Panc1 (cell line): ENCODE data around the gene PHF24. TPM values are rescaled to one million over a fixed set of nuclear protein-coding genes. Genes with fewer than 3 reads are reported as not detected.

ENCODE experiments used
- ATAC-seq: fragments of 200-7000 bp; cut with Tn5 transposase; 2 replicates; pipeline ENCODE4 v1.9.1; 2020; ENCODE audit warnings: mild to moderate bottlenecking, moderate library complexity
- BruUV-seq: library from RNA; stranded (reverse); fragments of 400-500 nt; replicated peaks from 2 replicates; lab custom pipeline; 2021; lab: Mats Ljungman, UMichigan
- CTCF ChIA-PET: fragments of 300-600 bp; sonication (Branson Sonifier 250); formaldehyde crosslinking; loops from one replicate; lab custom pipeline; 2022; ENCODE audit warnings: antibody characterized with exemption; lab: Charles Lee
- POLR2A ChIA-PET: fragments of 300-600 bp; sonication (Branson Sonifier 250); formaldehyde crosslinking; loops from one replicate; lab custom pipeline; 2022; ENCODE audit warnings: antibody characterized with exemption; lab: Charles Lee
- DNase-seq: peaks from one replicate; pipeline ENCODE4 v3.0.0-alpha.2; 2010; ENCODE audit warnings: low read depth, low spot score
- H3K27ac ChIP-seq: 2 replicates; pipeline ENCODE4 v1.5.1; 2011; ENCODE audit warnings: mild to moderate bottlenecking, low read length, inconsistent platforms
- H3K27me3 ChIP-seq: fragments of 200-500 bp; sonication (Bioruptor generic); 2 replicates; pipeline ENCODE4 v1.6.0; 2014; ENCODE audit warnings: low read length, inconsistent platforms; ENCODE audit not compliant: control insufficient read depth, insufficient read depth
- H3K36me3 ChIP-seq: fragments of 200-500 bp; sonication (Bioruptor generic); 2 replicates; pipeline ENCODE4 v1.5.1; 2014; ENCODE audit warnings: inconsistent platforms, mild to moderate bottlenecking, low read length, moderate library complexity; ENCODE audit not compliant: control insufficient read depth, insufficient read depth
- H3K4me1 ChIP-seq: 2 replicates; pipeline ENCODE4 v1.5.1; 2011; ENCODE audit warnings: inconsistent platforms, mild to moderate bottlenecking, low read length, moderate library complexity; ENCODE audit not compliant: control insufficient read depth, insufficient read depth
- H3K4me3 ChIP-seq, 2 experiments: 2 replicates each; pipeline ENCODE4 v1.5.1; 2011 to 2012; ENCODE audit warnings: low read depth in 2 of 2, low read length in 2 of 2, mild to moderate bottlenecking in 2 of 2, inconsistent platforms in 1 of 2, moderate library complexity in 1 of 2
- H3K9me3 ChIP-seq: fragments of 200-500 bp; sonication (Bioruptor generic); 2 replicates; pipeline ENCODE4 v1.5.1; 2014; ENCODE audit warnings: low read depth, mild to moderate bottlenecking, inconsistent platforms, low read length, moderate library complexity; ENCODE audit not compliant: control insufficient read depth, insufficient read depth
- CTCF ChIP-seq: fragments of 450-650 bp; IDR thresholded peaks from 2 replicates; pipeline ENCODE4 v1.5.1; 2017; ENCODE audit warnings: mild to moderate bottlenecking
- POLR2AphosphoS5 ChIP-seq: IDR thresholded peaks from 2 replicates; pipeline ENCODE4 v1.6.1; 2012; ENCODE audit warnings: mild to moderate bottlenecking, low read depth, low read length, moderate library complexity
- REST ChIP-seq, 2 experiments: IDR thresholded peaks; 2 replicates each; pipeline ENCODE4 v1.6.1; 2011 to 2012; ENCODE audit warnings: low read depth in 2 of 2, control low read depth in 1 of 2, low read length in 1 of 2, mild to moderate bottlenecking in 1 of 2, moderate library complexity in 1 of 2; ENCODE audit not compliant: insufficient read depth in 1 of 2
- SIN3A ChIP-seq: IDR thresholded peaks from 2 replicates; pipeline ENCODE4 v1.6.1; 2012; ENCODE audit warnings: low read depth, mild to moderate bottlenecking, low read length, moderate library complexity, borderline replicate concordance; ENCODE audit not compliant: insufficient read depth
- TCF7L2 ChIP-seq: IDR thresholded peaks from 2 replicates; pipeline ENCODE4 v1.6.1; 2011; ENCODE audit warnings: mild to moderate bottlenecking, low read depth, low read length, inconsistent platforms
- in situ Hi-C: cut with HindIII; loops from 2 replicates; pipeline ENCODE4 v1.10.0; 2016; ENCODE audit warnings: low sequenced_read_pairs, low pct_unique_long_range_greater_than_20kb
- intact Hi-C: fragments of 100-400 bp; cut with micrococcal nuclease; formaldehyde crosslinking; loops from one replicate; pipeline ENCODE4 v1.10.0; 2022; ENCODE audit not compliant: unreplicated experiment
- total RNA-seq: library from RNA; stranded (reverse); gene quantifications from one replicate; pipeline ENCODE4 v1.2.1, GENCODE V29; 2021; ENCODE audit not compliant: unreplicated experiment

Gene PHF24
- total RNA-seq, 1 experiment from 2014 or later: 0.08 TPM

- in situ Hi-C loops: no loop called here
- ATAC-seq (no peak), DNase-seq (no peak)
- TF ChIP-seq REST (IDR thresholded peaks at IDR 0.05; ENCODE audit: insufficient read depth in 1 of 2, low read depth in 2 of 2, low read length in 1 of 2): no peak
- no peak for TF ChIP-seq CTCF
- no peak for TF ChIP-seq SIN3A
- TF ChIP-seq TCF7L2: no peak
- TF ChIP-seq POLR2AphosphoS5: no peak
- no TSS peak for BruUV-seq
- intact Hi-C loops: loop anchor here (5.0 kb wide), 1 partner anchor 231 kb away; no protein-coding TSS in a partner anchor
- no peaks in the 10 kb centered on the region for H3K36me3 ChIP-seq
- no peaks in the 10 kb centered on the region for H3K9me3 ChIP-seq
- peaks cover 27% of the 10 kb centered on the region for H3K4me1 ChIP-seq
- H3K27ac ChIP-seq: peak overlapping the region; percentile 84
- CTCF ChIA-PET: no interaction called here
- peak overlapping the region; percentile 76 to 78 for H3K4me3 ChIP-seq
- no peaks in the 10 kb centered on the region for H3K27me3 ChIP-seq
- POLR2A ChIA-PET: interaction anchor here (0.7 kb wide), 1 partner anchor 19 kb away, joined by 3 read pairs; no protein-coding TSS in a partner anchor
Measured at GRCh38 chr9:34988218-34989002, 30.3 kb downstream of the PHF24 start.

- H3K4me3 ChIP-seq: peak within 1 kb of the TSS; percentile 76 to 78
- ChIA-PET POLR2A (interaction anchor here (0.6 to 1.1 kb wide), 5 partner anchors 20 to 94 kb away, joined by 3 to 9 read pairs (median 6); a partner anchor contains a TSS), CTCF (interaction anchor here (0.6 to 1.2 kb wide), 2 partner anchors 12 to 90 kb away, joined by 4 to 5 read pairs; no protein-coding TSS in a partner anchor)
- peak; percentile 41; the same call in 1 of the 2 replicates for TF ChIP-seq POLR2AphosphoS5
- peak; percentile 87; the same call in 1 of the 2 replicates for TF ChIP-seq SIN3A
- no peak for TF ChIP-seq CTCF
- no peak for TF ChIP-seq REST (IDR thresholded peaks at IDR 0.05; ENCODE audit: insufficient read depth in 1 of 2, low read depth in 2 of 2, low read length in 1 of 2)
- peak; percentile 83 for TF ChIP-seq TCF7L2
- BruUV-seq: no TSS peak
- no peaks in the 10 kb centered on the region for H3K36me3 ChIP-seq
- H3K27me3 ChIP-seq: no peaks in the 10 kb centered on the region
- in situ Hi-C loops (no loop called here), intact Hi-C loops (loop anchor here (5.0 kb wide), 1 partner anchor 232 kb away; no protein-coding TSS in a partner anchor)
- peaks cover 33% of the 10 kb centered on the region for H3K4me1 ChIP-seq
- peak; percentile 94 for ATAC-seq
- no peaks in the 10 kb centered on the region for H3K9me3 ChIP-seq
- peak; percentile 95 for DNase-seq
- peak within 1 kb of the TSS; percentile 84 for H3K27ac ChIP-seq
Measured at GRCh38 chr9:34989003-34989945, 31.2 kb downstream of the PHF24 start, which contains the start of gene DNAJB5. Gene DNAJB5, plus strand, starts transcription at chr9:34989745. Its CDS starts 886 bp downstream, at chr9:34990631.
